Activated CD4-positive, alpha-beta T cell treated with anti-CD3 and anti-CD28 coated beads, Interleukin-2, amount 50 U/mL, for 4 hours (primary cell): ENCODE results near the gene PELI1.
"Not testable (repeated sequence)": the region's sequence is repeated elsewhere in the genome, so short reads cannot be mapped to it uniquely, and the experiment has no call there.

Experiments
- DNase-seq, 2 experiments: peaks; one replicate each; pipeline ENCODE4 v3.0.0-alpha.2; 2020

The PELI1 gene

GRCh38 chr2:64080179-64080578 is 64.0 kb downstream of the PELI1 start:
- no peak for DNase-seq

GRCh38 chr2:64079688-64080087 is 64.5 kb downstream of the PELI1 start:
- DNase-seq, result not testable (repeated sequence)

- not testable (repeated sequence) for DNase-seq
These were observed 67.4 kb downstream of the PELI1 start for GRCh38 chr2:64076828-64077227.

- not testable (repeated sequence) for DNase-seq
These were observed 69.6 kb downstream of the PELI1 start for GRCh38 chr2:64074616-64075015.

GRCh38 chr2:64067326-64067725 is 76.9 kb downstream of the PELI1 start:
- DNase-seq, result no peak

GRCh38 chr2:64065516-64065915 is 78.7 kb downstream of the PELI1 start:
- DNase-seq, result no peak

- DNase-seq, result no peak
These were observed 80.3 kb downstream of the PELI1 start for GRCh38 chr2:64063924-64064331.

- DNase-seq, result no peak
These were observed 80.8 kb downstream of the PELI1 start for GRCh38 chr2:64063454-64063853.

GRCh38 chr2:64062840-64063239 is 81.4 kb downstream of the PELI1 start:
- no peak for DNase-seq

GRCh38 chr2:64059270-64059669 is 85.0 kb downstream of the PELI1 start:
- no peak for DNase-seq

- DNase-seq, result no peak
These were observed 88.2 kb downstream of the PELI1 start for GRCh38 chr2:64056021-64056420.

GRCh38 chr2:64054161-64054915 is 89.9 kb downstream of the PELI1 start:
- DNase-seq, result no peak

- DNase-seq, result no peak
These were observed 91.6 kb downstream of the PELI1 start for GRCh38 chr2:64052463-64053241.

GRCh38 chr2:64049633-64050220 is 94.5 kb downstream of the PELI1 start:
- peak; percentile 63 to 69 for DNase-seq

- no peak for DNase-seq
These were observed 98.3 kb downstream of the PELI1 start for GRCh38 chr2:64045938-64046337.
